GM18508 (cell line): Measurements from ENCODE around the gene MARCHF6.

Experiments
- ATAC-seq: cut with Tn5 transposase; IDR thresholded peaks from one replicate; pipeline ENCODE4 v1.9.1; 2021; ENCODE audit warnings: moderate number of reproducible peaks; ENCODE audit not compliant: insufficient read depth, unreplicated experiment

MARCHF6 gene

GRCh38 chr5:10323588-10324488, 29.7 kb upstream of the MARCHF6 start:
- no peak for ATAC-seq

- ATAC-seq, result no peak
These were observed 28.8 kb upstream of the MARCHF6 start for GRCh38 chr5:10324518-10325370.

GRCh38 chr5:10328323-10328722, 25.2 kb upstream of the MARCHF6 start:
- ATAC-seq, result no peak

GRCh38 chr5:10329446-10329819, 24.1 kb upstream of the MARCHF6 start:
- ATAC-seq, result no peak

GRCh38 chr5:10329820-10330481, 23.5 kb upstream of the MARCHF6 start:
- ATAC-seq, result no peak

GRCh38 chr5:10330511-10331230, 22.8 kb upstream of the MARCHF6 start:
- no peak for ATAC-seq

- no peak for ATAC-seq
These were observed 22.1 kb upstream of the MARCHF6 start for GRCh38 chr5:10331341-10331796.

GRCh38 chr5:10332301-10332700, 21.2 kb upstream of the MARCHF6 start:
- no peak for ATAC-seq

- no peak for ATAC-seq
These were observed 20.1 kb upstream of the MARCHF6 start for GRCh38 chr5:10333154-10334006.

- no peak for ATAC-seq
These were observed 18.7 kb upstream of the MARCHF6 start for GRCh38 chr5:10334831-10335230.

- no peak for ATAC-seq
These were observed 17.6 kb upstream of the MARCHF6 start for GRCh38 chr5:10335711-10336470.

GRCh38 chr5:10337107-10337506, 16.4 kb upstream of the MARCHF6 start:
- no peak for ATAC-seq

GRCh38 chr5:10337986-10338385, 15.5 kb upstream of the MARCHF6 start:
- ATAC-seq, result no peak

- ATAC-seq, result no peak
These were observed 14.8 kb upstream of the MARCHF6 start for GRCh38 chr5:10338686-10339057.

GRCh38 chr5:10339058-10339811, 14.3 kb upstream of the MARCHF6 start:
- ATAC-seq, result no peak

- no peak for ATAC-seq
These were observed 13.5 kb upstream of the MARCHF6 start for GRCh38 chr5:10339958-10340357.

GRCh38 chr5:10343486-10343885, 10.0 kb upstream of the MARCHF6 start:
- ATAC-seq, result no peak
